ENCODE results near the gene PARD3B. TPM values are rescaled to one million over a fixed set of nuclear protein-coding genes. Genes with fewer than 3 reads are reported as not detected.

Gene PARD3B
- total RNA-seq, 2 experiments from 2014 or later = 0.06 to 0.23 TPM

DNA sequence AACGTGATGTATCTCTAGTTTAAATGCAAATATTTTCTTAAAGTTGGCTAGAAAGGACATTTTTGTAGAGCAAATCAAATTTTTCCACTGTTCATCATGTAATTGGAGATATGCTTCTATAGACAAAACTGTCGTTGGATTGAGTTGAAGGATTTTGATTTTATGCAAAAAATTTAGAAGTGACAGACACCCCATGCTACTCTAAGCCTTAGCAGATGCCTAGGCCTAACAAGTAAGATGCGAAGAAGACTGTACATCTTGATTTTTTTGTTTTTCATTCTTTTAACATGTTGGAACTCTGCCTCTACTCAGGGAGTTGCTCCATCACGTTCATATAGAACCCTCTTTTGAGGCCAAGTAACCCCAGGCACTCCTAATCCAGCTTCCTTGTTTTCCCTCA is 331.0 kb downstream of the PARD3B start:
- CTCF ChIA-PET = no interaction called here

GRCh38 chr2:204877691-204878090 is 332.4 kb downstream of the PARD3B start:
- POLR2A ChIA-PET = no interaction called here
- CTCF ChIA-PET = no interaction called here

More for the DNA sequence above, 331.0 kb downstream of the PARD3B start:
- POLR2A ChIA-PET = no interaction called here

GRCh38 chr2:204880928-204881327 is 335.7 kb downstream of the PARD3B start:
- POLR2A ChIA-PET = no interaction called here

GRCh38 chr2:204881655-204882054 is 336.4 kb downstream of the PARD3B start:
- CTCF ChIA-PET = interaction anchor here (1.0 kb wide), 1 partner anchor 1067 kb away, joined by 3 read pairs; no protein-coding TSS in a partner anchor
- POLR2A ChIA-PET = no interaction called here

More at GRCh38 chr2:204880928-204881327, 335.7 kb downstream of the PARD3B start:
- CTCF ChIA-PET = interaction anchor here (1.0 kb wide), 1 partner anchor 1068 kb away, joined by 3 read pairs; no protein-coding TSS in a partner anchor

- CTCF ChIA-PET = no interaction called here
- POLR2A ChIA-PET = no interaction called here
Measured at GRCh38 chr2:204885747-204886146, 340.5 kb downstream of the PARD3B start.

DNA sequence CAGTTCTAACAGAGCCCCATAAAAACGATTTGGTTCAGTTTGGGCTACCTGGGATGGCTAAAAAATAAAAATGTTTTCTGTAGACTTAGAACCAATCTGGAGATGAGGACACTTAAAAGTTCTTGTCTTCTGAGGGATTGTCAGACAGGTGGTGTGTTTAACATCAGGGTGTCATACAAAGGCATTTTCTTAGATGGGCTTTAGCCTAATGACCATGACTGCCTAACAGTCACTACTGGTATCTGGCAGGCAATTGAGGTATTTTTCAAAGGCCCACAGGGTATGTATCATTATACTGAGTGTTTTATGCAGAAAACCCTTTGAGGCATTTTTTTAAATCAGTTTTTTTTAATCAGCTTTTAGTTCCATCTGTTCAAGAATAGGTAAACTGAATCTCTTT is 341.4 kb downstream of the PARD3B start:
- CTCF ChIA-PET = no interaction called here
- POLR2A ChIA-PET = no interaction called here

DNA sequence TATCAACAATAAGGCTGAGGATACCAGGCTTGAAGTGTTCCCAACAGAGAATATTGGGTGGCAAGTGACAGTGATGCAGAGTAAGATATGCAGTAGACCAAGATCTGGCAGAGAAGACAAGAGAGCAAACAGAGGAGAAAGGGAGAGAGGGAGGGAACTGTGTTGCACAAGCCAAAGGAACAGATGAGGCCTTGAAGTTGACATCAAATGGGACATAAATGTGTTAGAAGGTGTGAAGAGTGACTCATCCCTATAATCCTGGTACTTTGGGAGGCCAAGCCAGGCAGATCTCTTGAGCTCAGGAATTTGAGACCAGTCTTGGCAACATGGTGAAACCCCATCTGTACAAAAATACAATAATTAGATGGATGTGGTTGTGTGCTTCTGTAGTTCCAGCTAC is 342.9 kb downstream of the PARD3B start:
- ChIA-PET POLR2A (no interaction called here), CTCF (no interaction called here)

- POLR2A ChIA-PET = no interaction called here
- CTCF ChIA-PET = no interaction called here
Measured at GRCh38 chr2:204890680-204891079, 345.4 kb downstream of the PARD3B start.

DNA sequence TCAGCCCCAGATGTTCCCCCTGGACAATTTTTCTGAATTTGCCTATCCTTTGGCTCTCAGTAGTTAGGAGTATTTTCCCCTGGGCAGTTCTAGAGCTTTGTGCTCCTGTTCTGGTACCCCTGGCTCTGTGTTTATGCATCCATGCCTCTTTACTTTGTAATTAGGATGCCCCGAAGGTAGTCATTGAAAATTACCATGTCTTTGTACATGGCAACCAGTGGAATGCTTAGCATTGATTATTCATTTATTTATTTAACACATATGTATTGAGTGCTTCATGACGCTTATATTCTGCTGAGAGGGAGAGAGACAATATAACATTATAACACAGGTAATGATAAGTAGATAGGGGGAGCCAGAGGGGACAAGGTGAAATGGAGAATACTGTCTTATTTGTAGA is 346.5 kb downstream of the PARD3B start:
- CTCF ChIA-PET = no interaction called here
- POLR2A ChIA-PET = no interaction called here

GRCh38 chr2:204892506-204893255 is 347.4 kb downstream of the PARD3B start:
- POLR2A ChIA-PET = no interaction called here

DNA sequence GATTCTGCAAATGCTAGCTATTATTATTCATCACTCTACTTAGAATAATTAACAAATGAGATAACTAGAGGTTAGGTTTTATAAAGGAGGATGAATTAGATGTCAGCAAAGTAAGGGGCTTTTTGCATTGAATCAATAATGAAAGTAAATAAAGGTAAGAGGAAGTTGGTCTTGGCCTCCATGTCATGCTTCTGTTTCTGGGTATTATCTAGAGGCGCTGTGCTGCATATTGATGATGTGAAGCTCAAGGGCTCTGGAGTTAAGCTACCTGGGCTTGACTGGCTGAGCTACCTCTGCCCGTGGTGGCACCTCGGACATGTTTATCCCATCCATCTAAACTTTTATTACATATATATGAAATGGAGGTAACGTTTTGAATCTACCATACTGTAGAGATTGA is 350.9 kb downstream of the PARD3B start:
- ChIA-PET POLR2A (no interaction called here), CTCF (no interaction called here)

More at GRCh38 chr2:204892506-204893255, 347.4 kb downstream of the PARD3B start:
- CTCF ChIA-PET = no interaction called here

- ChIA-PET CTCF (no interaction called here), POLR2A (no interaction called here)
Measured at GRCh38 chr2:204897561-204897960, 352.3 kb downstream of the PARD3B start.

DNA sequence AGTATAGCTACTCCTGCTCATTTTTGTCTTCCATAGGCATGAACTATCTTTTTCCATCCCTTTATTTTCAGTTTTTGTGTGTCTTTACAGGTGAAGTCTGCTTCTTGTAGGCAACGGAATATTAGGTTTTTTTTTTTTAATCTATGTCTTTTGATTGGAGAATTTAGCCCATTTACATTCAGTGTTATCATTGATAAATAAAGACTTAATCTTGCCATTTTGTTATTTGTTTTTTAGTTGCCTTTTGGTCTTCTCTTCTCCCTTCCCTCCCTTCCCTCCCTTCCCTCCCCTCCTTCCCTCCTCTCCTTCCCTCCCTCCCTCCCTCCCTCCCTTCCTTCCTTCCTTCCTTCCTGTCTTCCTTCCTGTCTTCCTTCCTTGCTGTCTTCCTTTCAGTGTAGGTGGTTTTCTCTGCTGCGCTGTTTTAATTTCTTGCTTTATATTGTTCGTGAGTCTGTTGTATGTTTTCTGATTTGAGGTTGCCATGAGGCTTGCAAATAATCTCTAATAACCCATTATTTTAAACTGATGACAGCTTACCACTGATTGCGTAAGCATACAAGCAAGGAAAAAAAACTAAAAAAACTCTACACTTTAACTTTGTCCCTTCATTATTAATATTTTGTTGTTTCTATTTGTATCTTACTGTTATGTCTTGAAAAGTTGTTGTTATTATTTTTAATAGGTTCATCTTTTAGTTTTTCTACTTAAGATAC is 353.8 kb downstream of the PARD3B start:
- ChIA-PET CTCF (interaction anchor here (0.7 kb wide), 1 partner anchor 157 kb away, joined by 3 read pairs; no protein-coding TSS in a partner anchor), POLR2A (no interaction called here)

GRCh38 chr2:204899983-204900382 is 354.7 kb downstream of the PARD3B start:
- POLR2A ChIA-PET = no interaction called here

DNA sequence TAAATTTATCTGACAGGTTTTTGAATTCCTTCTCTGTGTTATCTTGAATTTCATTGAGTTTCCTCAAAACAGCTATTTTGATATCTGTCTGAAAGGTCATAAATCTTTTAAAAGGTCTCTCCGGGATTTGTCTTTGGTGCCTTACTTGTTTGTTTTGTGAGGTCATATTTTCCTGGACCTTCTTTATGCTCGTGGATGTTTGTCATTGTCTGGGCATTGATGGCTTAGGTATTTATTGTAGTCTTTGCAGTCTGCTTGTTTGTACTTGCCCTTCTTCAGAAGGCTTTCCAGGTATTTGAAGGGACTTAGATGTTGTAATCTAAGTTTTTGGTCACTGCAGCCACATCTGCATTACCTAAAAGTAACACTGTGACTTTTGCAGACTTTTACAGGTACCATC is 355.2 kb downstream of the PARD3B start:
- POLR2A ChIA-PET = no interaction called here
- CTCF ChIA-PET = no interaction called here

More at GRCh38 chr2:204899983-204900382, 354.7 kb downstream of the PARD3B start:
- CTCF ChIA-PET = no interaction called here

- ChIA-PET CTCF (no interaction called here), POLR2A (no interaction called here)
Measured at GRCh38 chr2:204900910-204901309, 355.6 kb downstream of the PARD3B start.

DNA sequence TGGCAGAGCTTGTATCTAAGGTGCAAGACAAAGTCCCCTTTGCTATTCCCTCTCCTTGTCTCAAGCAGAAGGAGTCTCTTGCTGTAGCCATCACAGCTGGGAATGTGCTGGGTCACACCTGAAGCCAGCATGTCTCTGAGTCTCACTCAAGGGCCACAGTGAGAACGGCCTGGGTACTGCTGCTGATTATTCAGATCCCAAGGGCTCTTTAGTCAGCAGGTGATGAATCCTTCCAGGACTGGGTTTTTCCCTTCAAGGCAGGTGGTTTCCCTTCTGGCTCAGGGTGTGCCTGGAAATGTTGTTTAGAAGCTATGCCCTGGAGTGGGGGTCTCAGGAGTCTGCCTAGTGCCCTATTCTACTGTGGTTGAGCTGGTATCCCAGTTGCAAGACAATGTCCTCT is 356.3 kb downstream of the PARD3B start:
- ChIA-PET POLR2A (no interaction called here), CTCF (no interaction called here)

GRCh38 chr2:204909791-204910190 is 364.5 kb downstream of the PARD3B start:
- POLR2A ChIA-PET = no interaction called here
- CTCF ChIA-PET = no interaction called here

- ChIA-PET CTCF (no interaction called here), POLR2A (no interaction called here)
Measured at GRCh38 chr2:204913312-204913711, 368.0 kb downstream of the PARD3B start.

DNA sequence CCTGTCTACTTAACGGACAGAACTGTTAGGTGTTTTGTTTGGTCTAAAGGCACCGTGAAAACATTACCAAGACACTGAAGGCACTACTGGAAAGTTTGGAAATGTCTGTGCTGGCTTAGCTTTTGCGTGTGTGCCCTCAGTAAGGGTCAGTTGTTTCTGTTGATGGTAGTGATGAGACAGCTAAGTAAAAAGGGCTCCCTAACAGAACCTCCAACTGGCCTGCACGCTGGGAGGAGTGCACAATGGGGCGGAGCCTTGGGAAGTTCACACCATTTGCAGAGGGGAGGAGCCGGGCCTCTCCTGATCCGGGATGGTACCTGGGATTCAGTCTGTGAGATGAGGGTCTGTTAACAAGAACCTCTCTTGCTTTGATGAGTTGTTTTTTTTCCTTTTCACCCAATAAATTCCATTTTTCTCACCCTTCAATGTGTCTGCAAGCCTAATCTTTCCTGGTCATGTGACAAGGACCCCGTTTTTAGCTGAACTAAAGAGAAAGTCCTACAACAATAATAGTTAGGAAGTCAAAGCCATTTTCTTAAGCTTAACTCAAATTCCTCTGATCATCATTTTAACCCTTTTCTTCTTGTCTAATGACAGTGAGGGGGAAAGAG is 368.7 kb downstream of the PARD3B start:
- POLR2A ChIA-PET = no interaction called here
- CTCF ChIA-PET = no interaction called here

GRCh38 chr2:204914708-204915107 is 369.4 kb downstream of the PARD3B start:
- CTCF ChIA-PET = no interaction called here
- POLR2A ChIA-PET = no interaction called here
